ENCODE measurements around the gene MYO1A. TPM values are rescaled to one million over a fixed set of nuclear protein-coding genes. Genes with fewer than 3 reads are reported as not detected.

Gene MYO1A
- polyA plus RNA-seq, 1 of the 3 experiments (the other 2 are of a cell fraction) = not detected

DNA sequence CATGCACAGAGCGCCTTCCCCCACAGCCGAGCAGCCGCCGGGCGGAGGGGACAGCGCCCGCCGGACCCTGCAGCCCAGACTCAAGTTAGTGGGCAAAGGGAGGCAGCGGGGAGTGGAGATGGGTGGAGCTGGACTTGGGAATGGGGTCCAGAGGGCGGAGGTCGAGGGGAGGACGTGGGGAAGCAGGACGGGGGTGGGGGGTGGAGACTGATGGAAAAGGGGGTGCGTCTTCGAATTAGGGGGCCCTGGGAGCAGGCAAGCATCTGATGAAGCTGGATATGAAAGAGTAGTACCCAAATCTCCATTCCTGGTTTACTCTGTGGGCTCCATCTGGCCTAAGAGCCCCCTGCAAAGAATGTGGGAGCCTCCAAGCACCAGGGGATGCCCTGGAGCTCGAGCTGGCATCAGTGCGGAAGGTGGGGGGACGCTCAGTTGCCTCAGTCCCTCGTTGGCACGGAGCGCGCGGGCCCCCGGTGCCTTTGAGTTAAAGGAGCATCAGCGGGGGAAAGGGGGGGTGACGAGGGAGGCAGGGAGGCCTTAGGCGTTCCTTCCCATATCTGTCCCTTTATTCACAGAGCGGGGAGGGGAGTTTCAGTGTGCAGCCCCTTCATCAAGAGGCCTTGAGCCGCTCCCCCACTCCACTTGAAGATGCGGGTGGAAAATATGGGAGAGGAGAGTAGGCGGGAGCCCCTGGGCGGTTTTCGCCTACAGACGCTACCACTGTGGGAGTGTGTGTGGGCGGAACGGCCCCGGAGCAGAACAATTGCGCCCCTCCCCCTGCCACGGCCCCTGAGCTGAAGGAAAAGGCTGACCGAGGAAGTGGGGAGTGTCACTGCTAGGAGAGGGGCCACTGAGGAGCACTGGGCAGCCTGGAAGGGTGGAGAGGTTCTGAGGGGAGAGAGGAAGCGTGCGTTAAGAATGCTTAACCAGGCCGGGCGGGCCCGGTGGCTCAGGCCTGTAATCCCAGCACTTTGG lies 39.6 kb upstream of the MYO1A start:
- H3K27ac ChIP-seq (ENCODE audit: low read depth in 2 of 2, low read length in 1 of 2) = peak overlapping the region; percentile 82 to 90
- peaks cover 22 to 23% of the 10 kb centered on the region in 2 experiments; a peak in 2 of 4 replicates for H3K4me1 ChIP-seq (ENCODE audit: control insufficient read depth in 1 of 2, insufficient read depth in 2 of 2, low read depth in 1 of 2, low read length in 1 of 2)
- 0 out of 2 replicates have a peak overlapping the region, but pooled peaks have one; percentile 53 for H2AFZ ChIP-seq (ENCODE audit: low read depth)
- 3% methylated on average over 39 of the region's 45 CpGs for WGBS (ENCODE audit: low lambda C conversion rate)
- ChIA-PET POLR2A (interaction anchor here (1.0 to 1.3 kb wide), 2 partner anchors 11 to 20 kb away, joined by 3 to 4 read pairs; partner anchors contain the start of gene NEMP1), CTCF (interaction anchor here (0.8 to 23.2 kb wide), 9 partner anchors 10 to 425 kb away, joined by 3 to 339 read pairs (median 4); partner anchors contain the start of genes MYO1A, NEMP1 and STAT6)
- H3K9ac ChIP-seq = peak overlapping the region; percentile 81
- peaks cover 39% of the 10 kb centered on the region for H3K79me2 ChIP-seq (ENCODE audit: insufficient read depth)
- H3K4me3 ChIP-seq (ENCODE audit: low read depth in 2 of 2, low read length in 1 of 2) = peak overlapping the region; percentile 77 to 90
- no peaks in the 10 kb centered on the region for H3K9me2 ChIP-seq
- no peaks in the 10 kb centered on the region for H3K27me3 ChIP-seq (ENCODE audit: insufficient read depth)
- peak; percentile 69 for DNase-seq
- peaks cover 35% of the 10 kb centered on the region for H4K20me1 ChIP-seq (ENCODE audit: insufficient read depth)
- H3K36me3 ChIP-seq (replicated peaks in 1 of 2; ENCODE audit: control insufficient read depth in 1 of 2, insufficient read depth in 2 of 2, low read length in 1 of 2) = peaks cover 22 to 32% of the 10 kb centered on the region in 2 experiments
- TF ChIP-seq, protein P1, sequence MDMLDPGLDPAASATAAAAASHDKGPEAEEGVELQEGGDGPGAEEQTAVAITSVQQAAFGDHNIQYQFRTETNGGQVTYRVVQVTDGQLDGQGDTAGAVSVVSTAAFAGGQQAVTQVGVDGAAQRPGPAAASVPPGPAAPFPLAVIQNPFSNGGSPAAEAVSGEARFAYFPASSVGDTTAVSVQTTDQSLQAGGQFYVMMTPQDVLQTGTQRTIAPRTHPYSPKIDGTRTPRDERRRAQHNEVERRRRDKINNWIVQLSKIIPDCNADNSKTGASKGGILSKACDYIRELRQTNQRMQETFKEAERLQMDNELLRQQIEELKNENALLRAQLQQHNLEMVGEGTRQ (IDR thresholded peaks at IDR 0.05; ENCODE audit: borderline replicate concordance, low read depth, low read length) = no peak
- 0 out of 2 replicates have a peak, but pooled peaks have one; percentile 22 for TF ChIP-seq MXI1 (IDR thresholded peaks at IDR 0.05; ENCODE audit: low read depth, low read length)
- peaks cover 34% of the 10 kb centered on the region for H3F3A ChIP-seq (replicated peaks; ENCODE audit: insufficient read depth)
- H3K4me2 ChIP-seq = peak overlapping the region; percentile 89
- H3K9me3 ChIP-seq = no peaks in the 10 kb centered on the region

DNA sequence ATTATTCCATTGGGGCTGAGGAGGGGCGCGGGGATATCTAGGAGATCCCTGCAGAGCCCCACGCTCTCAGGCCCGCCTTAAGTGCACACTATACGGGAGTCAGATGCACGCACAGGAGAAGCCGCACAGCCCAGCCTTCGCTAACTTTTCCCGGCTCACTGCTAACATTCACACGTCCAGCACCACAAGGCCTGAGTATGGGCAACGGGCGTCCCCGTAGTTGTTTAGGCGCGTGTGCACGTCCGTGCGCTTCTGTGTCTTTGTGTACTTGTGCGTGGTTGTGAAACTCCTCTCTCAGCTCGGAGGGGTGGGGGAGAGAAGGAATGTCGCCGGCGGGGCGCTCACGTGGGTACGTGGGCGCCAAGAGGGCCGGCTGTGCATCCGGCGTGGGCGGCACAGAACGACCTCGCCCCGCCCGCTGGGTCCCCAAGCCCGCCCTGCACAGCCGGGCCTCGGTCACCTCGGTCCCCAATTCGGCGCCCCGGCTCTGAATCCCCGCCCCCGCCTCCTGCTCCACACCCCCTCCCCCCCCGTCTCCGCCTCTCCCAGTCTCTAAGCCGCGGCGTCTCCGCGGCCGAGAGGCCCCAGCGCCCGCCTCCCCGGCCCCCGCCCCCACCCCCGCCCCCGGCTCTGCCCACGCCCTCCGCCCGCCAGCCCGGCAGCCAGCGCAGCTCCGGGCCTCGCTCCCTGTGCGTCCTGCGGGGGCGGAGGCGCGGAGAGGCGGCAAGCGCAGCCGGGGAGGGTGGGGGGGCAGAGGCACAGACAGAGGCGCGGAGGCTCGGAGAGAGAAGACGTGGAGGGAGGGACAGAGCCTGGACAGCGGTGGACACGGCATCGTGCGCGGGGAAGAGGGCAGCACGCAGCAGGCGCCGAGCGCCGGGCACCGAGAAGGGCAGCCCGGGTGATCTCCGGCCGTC lies 38.7 kb upstream of the MYO1A start, which contains the start of gene NAB2:
TSS of gene NAB2 (plus strand) at position 761 of the 917 bp plus-strand sequence. CDS start 158 bp downstream, outside the sequence.
- WGBS (ENCODE audit: low lambda C conversion rate) = under 1% methylated on average over 37 of the region's 91 CpGs
- H3K79me2 ChIP-seq (ENCODE audit: insufficient read depth) = peaks cover 39% of the 10 kb centered on the region
- H3K4me3 ChIP-seq (ENCODE audit: low read depth in 2 of 2, low read length in 1 of 2) = peak within 1 kb of the TSS; percentile 77 to 90
- H3K9me3 ChIP-seq = no peaks in the 10 kb centered on the region
- H3F3A ChIP-seq (replicated peaks; ENCODE audit: insufficient read depth) = peaks cover 37% of the 10 kb centered on the region
- ChIA-PET POLR2A (interaction anchor here (1.0 to 1.3 kb wide), 2 partner anchors 10 to 19 kb away, joined by 3 to 4 read pairs; partner anchors contain the start of gene NEMP1), CTCF (interaction anchor here (0.8 to 23.2 kb wide), 8 partner anchors 14 to 426 kb away, joined by 3 to 339 read pairs (median 6); partner anchors contain the start of genes LRP1, MYO1A, NEMP1 and STAT6)
- no peaks in the 10 kb centered on the region for H3K9me2 ChIP-seq
- H3K27ac ChIP-seq (ENCODE audit: low read depth in 2 of 2, low read length in 1 of 2) = peak within 1 kb of the TSS; percentile 96 to 98
- peaks cover 20 to 25% of the 10 kb centered on the region in 2 experiments for H3K36me3 ChIP-seq (replicated peaks in 1 of 2; ENCODE audit: control insufficient read depth in 1 of 2, insufficient read depth in 2 of 2, low read length in 1 of 2)
- H3K4me2 ChIP-seq = peak within 1 kb of the TSS; percentile 92
- H2AFZ ChIP-seq (ENCODE audit: low read depth) = 0 out of 2 replicates have a peak within 1 kb of the TSS, but pooled peaks have one; percentile 53
- peaks cover 31% of the 10 kb centered on the region for H4K20me1 ChIP-seq (ENCODE audit: insufficient read depth)
- no peaks in the 10 kb centered on the region for H3K27me3 ChIP-seq (ENCODE audit: insufficient read depth)
- peak; percentile 96 for DNase-seq
- H3K9ac ChIP-seq = peak within 1 kb of the TSS; percentile 86
- peaks cover 22 to 23% of the 10 kb centered on the region in 2 experiments; a peak in 2 of 4 replicates for H3K4me1 ChIP-seq (ENCODE audit: control insufficient read depth in 1 of 2, insufficient read depth in 2 of 2, low read depth in 1 of 2, low read length in 1 of 2)
- TF ChIP-seq NRF1 (IDR thresholded peaks at IDR 0.05; ENCODE audit: low read depth, low read length) (peak; percentile 17; the same call in 1 of the 2 replicates), SMC3 (IDR thresholded peaks at IDR 0.05; ENCODE audit: low read depth, low read length) (0 out of 2 replicates have a peak, but pooled peaks have one; percentile 4), TAF1 (IDR thresholded peaks at IDR 0.05; ENCODE audit: borderline replicate concordance, low read depth, low read length) (peak; percentile 76), FOSL2 (IDR thresholded peaks at IDR 0.05; ENCODE audit: borderline replicate concordance, low read depth) (no peak), SIN3A (IDR thresholded peaks at IDR 0.05; ENCODE audit: borderline replicate concordance, low read depth, low read length) (no peak), FOXJ3 (CRISPR knock-in tag; IDR thresholded peaks at IDR 0.05) (no peak), RCOR1 (IDR thresholded peaks at IDR 0.05; ENCODE audit: low read length) (no peak)
- TF ChIP-seq, protein P1 (IDR thresholded peaks at IDR 0.05; ENCODE audit: borderline replicate concordance, low read depth, low read length) = peak; percentile 38; the same call in 1 of the 2 replicates
- TF ChIP-seq, protein P2, sequence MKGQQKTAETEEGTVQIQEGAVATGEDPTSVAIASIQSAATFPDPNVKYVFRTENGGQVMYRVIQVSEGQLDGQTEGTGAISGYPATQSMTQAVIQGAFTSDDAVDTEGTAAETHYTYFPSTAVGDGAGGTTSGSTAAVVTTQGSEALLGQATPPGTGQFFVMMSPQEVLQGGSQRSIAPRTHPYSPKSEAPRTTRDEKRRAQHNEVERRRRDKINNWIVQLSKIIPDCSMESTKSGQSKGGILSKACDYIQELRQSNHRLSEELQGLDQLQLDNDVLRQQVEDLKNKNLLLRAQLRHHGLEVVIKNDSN (IDR thresholded peaks at IDR 0.05; ENCODE audit: borderline replicate concordance, low read depth) = peak; percentile 83
- TF ChIP-seq, protein P3, sequence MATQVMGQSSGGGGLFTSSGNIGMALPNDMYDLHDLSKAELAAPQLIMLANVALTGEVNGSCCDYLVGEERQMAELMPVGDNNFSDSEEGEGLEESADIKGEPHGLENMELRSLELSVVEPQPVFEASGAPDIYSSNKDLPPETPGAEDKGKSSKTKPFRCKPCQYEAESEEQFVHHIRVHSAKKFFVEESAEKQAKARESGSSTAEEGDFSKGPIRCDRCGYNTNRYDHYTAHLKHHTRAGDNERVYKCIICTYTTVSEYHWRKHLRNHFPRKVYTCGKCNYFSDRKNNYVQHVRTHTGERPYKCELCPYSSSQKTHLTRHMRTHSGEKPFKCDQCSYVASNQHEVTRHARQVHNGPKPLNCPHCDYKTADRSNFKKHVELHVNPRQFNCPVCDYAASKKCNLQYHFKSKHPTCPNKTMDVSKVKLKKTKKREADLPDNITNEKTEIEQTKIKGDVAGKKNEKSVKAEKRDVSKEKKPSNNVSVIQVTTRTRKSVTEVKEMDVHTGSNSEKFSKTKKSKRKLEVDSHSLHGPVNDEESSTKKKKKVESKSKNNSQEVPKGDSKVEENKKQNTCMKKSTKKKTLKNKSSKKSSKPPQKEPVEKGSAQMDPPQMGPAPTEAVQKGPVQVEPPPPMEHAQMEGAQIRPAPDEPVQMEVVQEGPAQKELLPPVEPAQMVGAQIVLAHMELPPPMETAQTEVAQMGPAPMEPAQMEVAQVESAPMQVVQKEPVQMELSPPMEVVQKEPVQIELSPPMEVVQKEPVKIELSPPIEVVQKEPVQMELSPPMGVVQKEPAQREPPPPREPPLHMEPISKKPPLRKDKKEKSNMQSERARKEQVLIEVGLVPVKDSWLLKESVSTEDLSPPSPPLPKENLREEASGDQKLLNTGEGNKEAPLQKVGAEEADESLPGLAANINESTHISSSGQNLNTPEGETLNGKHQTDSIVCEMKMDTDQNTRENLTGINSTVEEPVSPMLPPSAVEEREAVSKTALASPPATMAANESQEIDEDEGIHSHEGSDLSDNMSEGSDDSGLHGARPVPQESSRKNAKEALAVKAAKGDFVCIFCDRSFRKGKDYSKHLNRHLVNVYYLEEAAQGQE (IDR thresholded peaks at IDR 0.05; ENCODE audit: low read depth, low read length) = no peak
- TF ChIP-seq, protein P4, sequence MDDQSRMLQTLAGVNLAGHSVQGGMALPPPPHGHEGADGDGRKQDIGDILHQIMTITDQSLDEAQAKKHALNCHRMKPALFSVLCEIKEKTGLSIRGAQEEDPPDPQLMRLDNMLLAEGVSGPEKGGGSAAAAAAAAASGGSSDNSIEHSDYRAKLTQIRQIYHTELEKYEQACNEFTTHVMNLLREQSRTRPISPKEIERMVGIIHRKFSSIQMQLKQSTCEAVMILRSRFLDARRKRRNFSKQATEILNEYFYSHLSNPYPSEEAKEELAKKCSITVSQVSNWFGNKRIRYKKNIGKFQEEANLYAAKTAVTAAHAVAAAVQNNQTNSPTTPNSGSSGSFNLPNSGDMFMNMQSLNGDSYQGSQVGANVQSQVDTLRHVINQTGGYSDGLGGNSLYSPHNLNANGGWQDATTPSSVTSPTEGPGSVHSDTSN (IDR thresholded peaks at IDR 0.05) = no peak

All from SK-N-SH (cell line).